Measurements from ENCODE around the gene BCOR. TPM values are rescaled to one million over a fixed set of nuclear protein-coding genes. Genes with fewer than 3 reads are reported as not detected.
A peak's percentile ranks its signal among the peaks of the same experiment; 100 is the strongest.

Gene BCOR
- total and polyA plus RNA-seq, 2 of the 13 experiments (the other 11 are each of a cell fraction or from before 2014, with no cell fraction given): 14.3 to 15.2 TPM

GRCh38 chrX:40146262-40147125 is 48.7 kb upstream of the BCOR start (continued):
- TF ChIP-seq MZF1 (CRISPR knock-in tag; IDR thresholded peaks at IDR 0.05; ENCODE audit: borderline replicate concordance) (no peak), ZNF670 (CRISPR knock-in tag; IDR thresholded peaks at IDR 0.05; ENCODE audit: borderline replicate concordance) (no peak), HMGA1 (CRISPR knock-in tag; conservative IDR thresholded peaks at IDR 0.05) (no peak), FOXA3 (CRISPR knock-in tag; IDR thresholded peaks at IDR 0.05) (no peak), SMAD3 (CRISPR knock-in tag; IDR thresholded peaks at IDR 0.05) (no peak), ZC3H13 (CRISPR knock-in tag; IDR thresholded peaks at IDR 0.05) (no peak), SNAI1 (CRISPR knock-in tag; IDR thresholded peaks at IDR 0.05; ENCODE audit: borderline replicate concordance) (no peak), SNRNP70 (IDR thresholded peaks at IDR 0.05; ENCODE audit: low read depth, low read length) (no peak), HES4 (CRISPR knock-in tag; IDR thresholded peaks at IDR 0.05; ENCODE audit: borderline replicate concordance) (no peak), SAP130 (CRISPR knock-in tag; IDR thresholded peaks at IDR 0.05; ENCODE audit: low read depth) (peak; percentile 47), FOXA1 (IDR thresholded peaks at IDR 0.05) (no peak), FOXA1 (CRISPR knock-in tag; IDR thresholded peaks at IDR 0.05) (no peak), NR2F1 (CRISPR knock-in tag; IDR thresholded peaks at IDR 0.05) (no peak), GABPB1 (CRISPR knock-in tag; IDR thresholded peaks at IDR 0.05) (peak; percentile 53; the same call in 1 of the 2 replicates), SOX6 (IDR thresholded peaks at IDR 0.05) (no peak), SOX6 (CRISPR knock-in tag; IDR thresholded peaks at IDR 0.05) (peak; percentile 33; the same call in 1 of the 2 replicates), ERF (CRISPR knock-in tag; IDR thresholded peaks at IDR 0.05) (no peak), XBP1 (CRISPR knock-in tag; IDR thresholded peaks at IDR 0.05) (no peak), ZNF747 (CRISPR knock-in tag; IDR thresholded peaks at IDR 0.05; ENCODE audit: borderline replicate concordance) (no peak), SOX5 (CRISPR knock-in tag; IDR thresholded peaks at IDR 0.05; ENCODE audit: borderline replicate concordance) (peak; percentile 14; the same call in 1 of the 2 replicates), DNMT1 (CRISPR knock-in tag; IDR thresholded peaks at IDR 0.05) (no peak), MAZ (IDR thresholded peaks at IDR 0.05; ENCODE audit: borderline replicate concordance, low read depth, low read length) (no peak), MAZ (CRISPR knock-in tag; IDR thresholded peaks at IDR 0.05; ENCODE audit: low read depth) (no peak), MIER2 (CRISPR knock-in tag; IDR thresholded peaks at IDR 0.05) (no peak), ZNF720 (CRISPR knock-in tag; IDR thresholded peaks at IDR 0.05) (no peak), CBX2 (IDR thresholded peaks at IDR 0.05; ENCODE audit: low read depth, low read length) (no peak), CBX2 (CRISPR knock-in tag; IDR thresholded peaks at IDR 0.05; ENCODE audit: low read depth) (no peak), ZFP1 (CRISPR knock-in tag; IDR thresholded peaks at IDR 0.05) (no peak)
- TF ChIP-seq, protein P1, sequence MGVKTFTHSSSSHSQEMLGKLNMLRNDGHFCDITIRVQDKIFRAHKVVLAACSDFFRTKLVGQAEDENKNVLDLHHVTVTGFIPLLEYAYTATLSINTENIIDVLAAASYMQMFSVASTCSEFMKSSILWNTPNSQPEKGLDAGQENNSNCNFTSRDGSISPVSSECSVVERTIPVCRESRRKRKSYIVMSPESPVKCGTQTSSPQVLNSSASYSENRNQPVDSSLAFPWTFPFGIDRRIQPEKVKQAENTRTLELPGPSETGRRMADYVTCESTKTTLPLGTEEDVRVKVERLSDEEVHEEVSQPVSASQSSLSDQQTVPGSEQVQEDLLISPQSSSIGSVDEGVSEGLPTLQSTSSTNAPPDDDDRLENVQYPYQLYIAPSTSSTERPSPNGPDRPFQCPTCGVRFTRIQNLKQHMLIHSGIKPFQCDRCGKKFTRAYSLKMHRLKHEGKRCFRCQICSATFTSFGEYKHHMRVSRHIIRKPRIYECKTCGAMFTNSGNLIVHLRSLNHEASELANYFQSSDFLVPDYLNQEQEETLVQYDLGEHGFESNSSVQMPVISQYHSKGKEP (CRISPR knock-in tag; IDR thresholded peaks at IDR 0.05): no peak
- TF ChIP-seq, protein P2, sequence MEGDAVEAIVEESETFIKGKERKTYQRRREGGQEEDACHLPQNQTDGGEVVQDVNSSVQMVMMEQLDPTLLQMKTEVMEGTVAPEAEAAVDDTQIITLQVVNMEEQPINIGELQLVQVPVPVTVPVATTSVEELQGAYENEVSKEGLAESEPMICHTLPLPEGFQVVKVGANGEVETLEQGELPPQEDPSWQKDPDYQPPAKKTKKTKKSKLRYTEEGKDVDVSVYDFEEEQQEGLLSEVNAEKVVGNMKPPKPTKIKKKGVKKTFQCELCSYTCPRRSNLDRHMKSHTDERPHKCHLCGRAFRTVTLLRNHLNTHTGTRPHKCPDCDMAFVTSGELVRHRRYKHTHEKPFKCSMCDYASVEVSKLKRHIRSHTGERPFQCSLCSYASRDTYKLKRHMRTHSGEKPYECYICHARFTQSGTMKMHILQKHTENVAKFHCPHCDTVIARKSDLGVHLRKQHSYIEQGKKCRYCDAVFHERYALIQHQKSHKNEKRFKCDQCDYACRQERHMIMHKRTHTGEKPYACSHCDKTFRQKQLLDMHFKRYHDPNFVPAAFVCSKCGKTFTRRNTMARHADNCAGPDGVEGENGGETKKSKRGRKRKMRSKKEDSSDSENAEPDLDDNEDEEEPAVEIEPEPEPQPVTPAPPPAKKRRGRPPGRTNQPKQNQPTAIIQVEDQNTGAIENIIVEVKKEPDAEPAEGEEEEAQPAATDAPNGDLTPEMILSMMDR (CRISPR knock-in tag; IDR thresholded peaks at IDR 0.05): no peak
